GM18873 (cell line): ENCODE data around the gene RASD2.

ENCODE experiments used
- ATAC-seq: cut with Tn5 transposase; IDR thresholded peaks from one replicate; pipeline ENCODE4 v1.9.1; 2021; ENCODE audit warnings: mild to moderate bottlenecking, moderate library complexity, moderate number of reproducible peaks; ENCODE audit not compliant: unreplicated experiment, low FRiP score

RASD2 gene

DNA sequence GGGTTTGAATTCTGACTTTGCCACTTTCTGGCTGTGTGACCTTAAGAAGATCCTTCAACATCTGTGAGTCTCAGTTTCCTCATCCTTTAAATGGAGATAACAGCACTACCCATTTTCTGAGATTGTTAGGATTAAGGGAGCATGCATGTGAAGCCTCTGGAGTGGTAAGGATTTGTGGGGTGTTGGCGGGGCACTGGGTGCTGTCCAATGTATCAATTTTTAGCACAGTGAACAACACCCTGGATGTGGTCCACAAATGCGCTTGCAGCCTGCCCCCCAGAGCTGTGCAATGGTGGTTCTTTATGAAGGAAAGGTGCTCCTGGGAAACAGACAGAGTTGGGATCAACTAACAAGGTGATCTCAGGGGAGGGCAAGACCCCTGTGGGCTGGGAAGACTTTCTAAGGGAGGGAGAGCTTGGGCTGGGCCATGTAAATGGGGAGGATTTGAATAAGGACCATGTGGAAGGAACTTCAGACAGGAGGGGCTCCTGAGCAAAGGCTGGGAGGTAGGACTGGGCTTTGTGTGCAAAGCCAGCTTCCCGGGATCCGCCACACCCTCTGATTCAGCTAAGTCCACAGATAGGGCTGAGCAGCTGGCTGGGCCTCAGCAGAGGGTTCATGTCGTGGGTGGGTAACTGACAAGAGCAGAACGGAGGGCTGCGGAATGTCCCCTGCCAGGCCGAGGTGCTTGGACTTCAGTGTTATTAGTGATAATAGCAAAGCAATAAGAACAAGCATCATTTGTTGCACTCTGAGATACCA, 22.7 kb upstream of the RASD2 start:
- no peak for ATAC-seq

DNA sequence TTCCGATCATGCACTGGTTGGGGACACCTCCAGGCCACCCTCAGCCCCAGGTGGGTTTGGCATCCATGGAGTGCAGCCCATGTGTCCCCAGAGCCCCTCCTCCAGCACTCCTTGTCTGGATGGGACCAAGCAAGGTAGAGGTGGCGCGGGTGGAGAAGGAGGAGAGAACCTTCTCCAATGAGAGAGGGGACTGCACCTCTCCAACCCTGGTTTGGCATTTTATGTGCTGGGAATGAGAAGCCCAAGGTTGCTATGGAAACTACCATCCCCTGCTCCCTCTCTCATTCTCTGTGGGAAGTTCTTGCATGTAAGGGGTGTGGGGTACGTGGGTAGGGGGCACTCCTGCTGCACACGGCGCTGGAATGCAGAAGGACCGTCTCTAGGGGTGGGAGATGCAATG, 21.8 kb upstream of the RASD2 start:
- no peak for ATAC-seq

DNA sequence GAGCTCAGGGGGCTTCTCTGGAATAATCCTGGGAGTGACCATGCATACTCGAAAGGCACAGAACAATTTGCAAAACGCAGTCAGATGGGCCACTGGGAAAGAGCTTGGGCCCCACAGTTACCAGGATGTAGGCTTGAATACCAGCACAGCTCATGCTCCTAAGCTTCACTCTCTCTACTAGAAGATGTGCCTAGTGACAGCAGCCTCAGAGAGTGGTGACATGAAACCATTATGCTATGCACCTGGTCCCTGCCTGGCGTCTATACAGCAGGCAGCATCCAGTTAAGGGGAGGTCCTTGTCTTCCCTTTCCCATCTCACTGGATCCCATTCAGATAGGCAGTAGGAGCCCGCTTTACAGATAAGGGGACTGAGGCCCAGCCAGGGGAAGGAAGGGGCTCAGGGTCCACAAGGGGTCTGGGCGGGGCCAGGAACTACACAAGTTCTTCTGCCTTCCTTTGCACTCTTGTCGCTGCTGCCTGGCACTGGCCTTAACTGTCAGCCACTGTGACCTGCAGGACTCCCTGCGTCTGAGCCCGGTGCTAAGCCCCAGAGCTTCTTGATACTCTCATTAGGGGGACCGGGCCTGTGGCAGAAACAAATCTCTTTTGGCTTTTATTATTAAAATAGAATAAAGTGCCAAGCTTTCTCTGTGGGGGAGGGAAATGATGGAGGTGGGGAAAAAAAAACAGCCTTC, 21.2 kb upstream of the RASD2 start:
- ATAC-seq, result no peak

DNA sequence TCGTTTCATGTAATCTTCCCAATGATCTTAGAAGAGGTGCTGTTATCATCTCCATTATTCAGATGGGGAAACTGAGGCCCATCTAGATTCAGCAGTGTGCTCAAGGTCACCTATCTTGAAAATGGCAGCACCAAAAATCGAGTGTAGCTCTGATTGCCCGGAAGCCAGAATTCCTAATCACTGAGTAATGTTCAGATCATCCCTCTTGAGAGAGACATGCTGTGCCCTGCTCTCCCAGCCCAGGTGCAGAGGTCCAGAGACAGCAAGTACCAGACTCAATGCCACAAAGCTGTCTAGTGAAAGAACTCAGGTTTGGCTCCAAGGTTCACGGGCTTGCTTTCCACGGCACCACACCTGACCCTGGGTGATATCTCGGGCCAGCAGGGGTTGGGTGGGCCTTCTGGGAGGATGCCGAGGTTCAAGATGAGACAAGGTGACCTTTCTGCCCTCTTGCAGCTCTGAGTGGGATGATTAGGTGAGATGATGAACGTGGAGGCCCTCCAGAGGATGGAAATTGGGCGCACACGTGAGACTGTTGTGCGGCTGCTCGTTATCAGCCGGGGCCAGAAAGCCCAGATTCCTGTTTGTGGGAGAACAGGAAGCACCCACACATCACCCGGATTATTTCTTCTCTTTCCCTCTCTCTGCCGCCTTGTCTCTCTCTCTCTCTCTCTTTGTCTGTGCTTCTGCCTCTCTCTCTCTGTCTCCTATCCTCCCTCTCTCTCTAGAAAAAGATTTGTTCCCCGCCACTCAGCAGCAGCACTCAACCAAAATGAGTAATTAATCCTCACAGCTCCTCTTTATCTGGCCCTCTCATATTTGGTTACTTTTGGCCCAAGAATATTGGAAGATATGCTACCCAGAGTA, 19.0 kb upstream of the RASD2 start:
- ATAC-seq, result no peak

DNA sequence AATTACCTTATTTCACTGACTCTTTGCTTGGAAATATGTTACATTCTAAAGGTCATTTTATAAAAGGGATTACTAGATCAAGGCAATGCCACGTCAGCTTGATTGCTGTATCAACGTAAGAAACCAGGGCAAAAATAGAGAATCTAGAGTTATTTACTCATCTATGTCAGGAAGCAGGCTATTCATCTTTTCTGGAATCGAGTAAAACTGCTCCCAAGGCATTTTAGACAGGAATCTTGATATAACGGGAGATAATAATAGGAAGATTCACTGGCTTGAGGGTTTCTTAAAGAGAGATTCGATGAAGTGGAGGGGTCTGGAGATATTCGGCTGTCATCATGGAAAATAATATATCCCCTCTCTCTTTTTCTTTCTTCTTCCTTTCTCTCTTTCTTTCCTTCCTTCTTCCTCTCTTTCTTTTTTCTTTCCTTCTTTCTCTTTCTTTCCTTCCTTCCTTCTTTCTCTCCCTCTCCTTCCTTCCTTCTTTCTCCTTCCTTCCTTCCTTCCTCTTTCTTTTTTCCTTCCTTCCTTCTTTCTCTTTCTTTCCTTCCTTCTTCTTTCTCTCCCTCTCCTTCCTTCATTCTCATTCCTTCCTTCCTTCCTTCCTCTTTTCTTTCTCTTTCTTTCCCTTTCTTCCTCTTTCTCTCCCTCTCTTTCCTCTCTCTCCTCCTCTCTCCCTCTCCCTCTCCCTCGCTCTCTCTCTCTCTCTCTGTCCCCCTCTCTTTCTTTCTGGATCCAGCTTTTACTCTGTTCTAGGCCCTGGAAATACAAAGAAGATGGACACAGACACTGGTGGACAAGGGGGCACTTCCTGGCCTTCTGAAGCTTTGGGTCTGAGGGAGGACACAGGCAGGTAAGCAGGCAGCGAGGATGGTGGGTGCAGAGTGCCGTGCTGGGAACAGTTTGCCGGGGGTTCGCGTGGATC, 18.1 kb upstream of the RASD2 start:
- no peak for ATAC-seq

DNA sequence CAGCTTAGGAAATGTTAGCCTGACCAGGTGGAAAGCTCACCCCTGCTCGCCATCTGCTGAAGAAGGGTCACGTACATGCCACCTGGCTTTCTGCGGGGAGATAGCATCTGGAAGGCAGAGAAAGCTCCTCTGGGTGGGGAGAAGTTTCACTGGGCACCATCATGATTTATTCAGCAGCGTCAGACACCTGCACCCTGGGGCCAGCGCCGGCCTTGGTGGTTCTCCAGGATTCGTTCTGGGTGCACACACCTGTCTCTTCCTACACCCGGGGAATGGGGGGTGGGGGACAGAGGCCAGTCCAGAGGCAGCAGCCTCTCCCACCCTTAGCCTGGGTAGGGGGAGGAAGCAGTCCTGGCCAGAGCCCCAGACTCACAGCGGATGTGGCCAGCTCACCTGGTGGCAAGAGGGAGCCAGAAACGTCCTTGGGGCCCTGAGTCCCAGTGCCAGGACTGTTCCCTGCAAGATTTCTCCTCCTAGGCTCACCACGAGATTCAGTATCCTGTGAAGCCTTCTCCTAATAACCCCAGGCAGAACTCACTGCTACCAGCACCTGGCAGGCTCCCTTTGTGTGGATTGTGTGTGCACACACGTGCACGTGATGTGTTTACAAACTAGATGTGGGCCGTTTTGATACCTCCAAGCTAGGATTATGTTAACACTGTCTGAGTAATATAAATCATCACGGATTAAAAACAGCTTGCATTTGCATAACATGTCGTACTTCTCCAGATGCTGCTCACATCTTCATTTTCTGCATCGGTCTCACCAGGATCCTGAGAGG, 17.3 kb upstream of the RASD2 start:
- no peak for ATAC-seq

DNA sequence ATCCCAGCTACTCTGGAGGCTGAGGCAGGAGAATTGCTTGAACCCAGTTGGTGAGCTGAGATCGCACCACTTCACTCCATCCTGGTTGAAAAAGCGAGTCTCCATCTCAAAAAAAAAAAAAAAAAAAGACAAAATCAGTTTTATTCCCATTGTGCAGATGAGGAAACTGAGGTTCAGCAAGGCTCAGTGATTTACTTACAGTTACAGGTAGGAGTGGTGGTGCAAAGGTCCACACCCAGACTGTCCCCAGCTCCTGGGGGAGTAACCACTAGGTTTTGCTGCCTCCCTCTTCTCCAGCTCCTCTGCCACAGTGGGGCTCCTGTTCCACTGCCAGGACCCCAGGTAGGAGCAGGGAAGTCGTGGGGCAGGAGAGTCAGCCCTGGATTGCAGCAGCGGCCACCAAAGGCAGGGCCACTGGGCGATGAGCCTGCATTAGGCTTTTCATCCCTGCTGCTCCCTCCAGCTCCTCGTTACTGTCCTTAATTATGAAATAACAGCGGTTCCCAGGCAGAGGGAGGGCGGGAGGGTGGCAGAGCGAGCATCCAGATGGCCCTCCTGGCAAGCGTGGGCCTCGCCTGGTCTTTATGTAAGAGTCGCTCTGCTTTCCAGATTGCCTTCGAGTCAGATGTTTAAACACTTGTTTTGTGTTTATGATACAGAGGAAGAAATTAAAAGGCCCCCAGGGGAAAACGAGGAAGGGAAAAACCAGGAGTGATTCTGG, 15.5 kb upstream of the RASD2 start:
- no peak for ATAC-seq

DNA sequence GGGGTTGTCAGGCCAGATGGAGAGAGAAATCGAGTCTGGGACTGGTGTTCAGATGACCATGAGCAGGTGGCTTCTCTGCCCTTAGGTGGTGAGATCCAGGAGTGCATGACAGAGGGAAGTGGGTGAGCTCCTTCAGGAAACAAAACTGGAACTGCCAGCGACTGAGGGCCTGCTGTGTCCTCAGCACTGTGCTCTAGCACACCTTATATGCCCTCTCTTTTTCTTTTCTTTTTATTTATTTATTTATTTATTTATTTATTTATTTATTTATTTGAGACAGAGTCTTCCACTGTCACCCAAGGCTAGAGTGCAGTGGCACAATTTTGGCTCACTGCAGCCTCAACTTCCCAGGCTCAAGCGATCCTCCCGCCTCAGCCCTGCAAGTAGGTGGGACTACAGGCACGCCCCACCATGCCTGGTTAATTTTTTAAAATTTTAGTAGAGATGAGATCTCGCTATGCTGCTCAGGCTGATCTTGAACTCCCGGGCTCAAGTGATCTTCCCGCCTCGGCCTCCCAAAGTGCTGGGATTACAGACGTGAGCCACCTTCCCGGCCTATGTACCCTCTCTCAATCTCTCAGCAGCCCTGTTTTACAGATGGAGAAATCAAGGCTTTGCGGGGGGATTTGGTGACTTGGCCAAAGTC, 14.8 kb upstream of the RASD2 start:
- ATAC-seq, result no peak

DNA sequence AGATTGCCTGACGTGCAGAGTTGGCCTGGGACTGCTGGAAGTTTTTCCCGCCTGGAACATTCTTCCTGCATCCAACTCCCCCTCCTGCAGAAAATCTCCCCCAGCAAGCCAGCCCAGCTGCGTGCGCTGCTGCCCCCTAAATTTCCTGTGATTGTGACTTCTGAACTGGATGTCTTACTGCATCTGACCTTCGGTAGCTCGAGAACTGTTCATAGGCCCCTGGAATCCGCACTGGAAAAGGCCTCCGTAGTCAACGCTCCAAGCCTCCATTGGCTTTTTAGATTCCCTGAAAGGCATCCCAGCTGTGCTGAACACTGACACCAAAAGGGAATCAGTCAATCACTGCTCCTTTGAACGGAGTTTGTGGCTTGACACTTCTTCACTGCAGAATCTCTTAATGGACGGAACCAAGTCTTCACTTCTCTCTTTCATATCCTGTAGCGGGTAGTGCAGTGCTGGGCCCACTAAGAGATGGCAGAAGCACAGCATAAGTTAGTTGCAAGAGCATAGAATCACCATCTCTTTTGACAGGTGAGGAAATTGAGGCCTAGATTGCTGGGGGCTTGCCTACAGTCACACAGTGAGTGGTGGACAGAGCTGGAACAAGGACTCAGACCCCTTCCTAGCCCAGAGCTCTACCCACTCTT, 14.2 kb upstream of the RASD2 start:
- ATAC-seq, result no peak

DNA sequence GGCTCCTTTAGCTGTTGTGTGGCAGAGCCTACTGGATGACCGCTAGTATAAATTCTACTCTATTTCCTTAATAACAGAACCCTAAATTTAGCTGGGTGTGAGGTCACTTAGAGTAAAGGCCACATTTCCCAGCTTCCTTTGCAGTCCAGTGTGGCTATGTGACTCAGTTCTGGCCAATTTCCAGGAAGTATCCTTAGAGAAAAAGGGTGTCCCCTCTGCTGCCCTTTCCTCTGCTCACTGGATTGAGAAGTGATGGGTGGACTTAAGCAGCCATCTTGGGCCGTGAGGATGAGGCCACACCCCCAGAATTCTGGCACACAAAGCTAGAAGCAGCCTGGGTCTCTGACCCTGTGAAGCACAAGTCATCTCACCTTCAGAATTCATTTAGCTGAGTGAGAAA, 11.7 kb upstream of the RASD2 start:
- no peak for ATAC-seq

DNA sequence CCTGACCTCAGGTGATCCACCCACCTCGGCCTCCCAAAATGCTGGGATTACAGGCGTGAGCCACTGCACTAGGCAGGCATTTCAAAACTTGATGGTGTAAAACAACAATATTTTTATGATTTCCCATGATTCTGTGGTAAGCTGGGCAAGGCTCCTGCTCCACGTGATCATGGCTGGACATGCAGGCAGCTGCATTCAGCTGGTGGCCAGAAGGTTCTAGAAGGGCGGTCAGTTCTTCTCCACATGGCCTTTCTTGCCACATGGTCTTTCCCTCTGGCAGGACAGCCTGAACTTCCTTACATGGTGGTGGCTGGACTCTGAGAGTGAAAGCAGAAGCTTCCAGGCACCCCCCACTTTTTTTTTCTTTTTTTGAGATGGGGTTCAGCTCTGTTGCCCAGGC, 9.9 kb upstream of the RASD2 start:
- no peak for ATAC-seq

DNA sequence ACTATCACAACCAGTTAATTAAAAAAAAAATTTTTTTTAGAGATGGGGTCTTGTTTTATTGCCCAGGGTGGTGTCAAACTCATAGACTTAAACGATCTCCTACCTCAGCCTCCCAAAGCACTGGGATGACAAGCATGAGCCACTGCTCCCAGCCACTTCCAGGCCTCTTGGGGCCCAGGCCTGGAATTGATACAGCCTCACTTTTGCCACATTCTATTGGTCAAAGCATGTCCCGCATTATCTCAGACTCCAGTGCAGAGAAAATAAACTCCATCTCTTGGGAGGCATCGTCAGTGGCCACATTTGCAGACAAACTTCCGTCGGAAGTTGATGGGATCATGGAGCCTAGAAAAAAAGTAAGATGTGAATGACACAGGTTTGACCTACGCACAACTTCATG, 9.4 kb upstream of the RASD2 start:
- ATAC-seq, result no peak

DNA sequence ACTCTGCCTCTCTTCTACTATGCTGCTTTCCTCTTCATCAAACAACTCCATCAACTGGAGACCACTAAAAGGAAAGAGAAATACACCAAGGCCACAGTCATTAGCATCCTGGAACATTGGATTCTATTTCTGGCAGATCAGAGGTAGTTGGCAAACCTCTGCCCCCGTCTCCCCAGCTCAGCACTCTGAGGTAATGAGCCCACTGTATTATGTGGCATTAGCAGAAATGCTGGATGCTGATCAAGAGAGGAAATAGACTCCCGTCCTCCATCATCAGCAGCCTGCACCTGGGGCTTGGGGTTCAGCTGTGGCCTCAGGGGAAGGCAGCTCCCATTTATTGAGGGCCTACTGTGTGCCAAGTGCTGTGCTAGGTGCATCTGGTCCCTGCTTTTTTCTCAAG, 9.0 kb upstream of the RASD2 start:
- no peak for ATAC-seq

DNA sequence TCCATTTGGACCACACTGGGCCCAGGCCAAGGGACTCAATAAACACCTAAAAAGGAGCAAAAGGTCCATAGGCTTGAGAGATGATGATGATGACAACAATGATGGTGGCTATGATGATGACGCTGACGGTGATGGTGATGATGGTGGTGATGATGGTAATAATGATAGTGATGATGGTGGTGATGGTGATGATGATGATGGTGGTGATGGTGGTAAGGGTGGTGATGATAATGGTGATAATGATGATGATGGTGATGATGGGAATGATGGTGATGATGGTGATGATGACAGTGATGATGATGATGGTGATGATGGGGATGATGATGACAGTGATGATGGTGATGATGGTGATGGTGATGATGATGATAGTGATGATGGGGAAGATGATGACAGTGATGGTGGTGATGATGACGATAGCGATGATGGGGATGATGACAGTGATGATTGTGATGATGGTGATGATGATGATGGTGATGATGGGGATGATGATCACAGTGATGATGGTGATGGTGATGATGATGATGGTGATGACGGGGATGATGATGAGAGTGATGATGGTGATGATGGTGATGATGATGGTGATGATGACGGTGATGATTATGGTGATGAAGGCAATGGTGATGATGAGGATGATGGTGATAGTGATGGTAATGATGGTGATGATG, 7.1 kb upstream of the RASD2 start:
- no peak for ATAC-seq

DNA sequence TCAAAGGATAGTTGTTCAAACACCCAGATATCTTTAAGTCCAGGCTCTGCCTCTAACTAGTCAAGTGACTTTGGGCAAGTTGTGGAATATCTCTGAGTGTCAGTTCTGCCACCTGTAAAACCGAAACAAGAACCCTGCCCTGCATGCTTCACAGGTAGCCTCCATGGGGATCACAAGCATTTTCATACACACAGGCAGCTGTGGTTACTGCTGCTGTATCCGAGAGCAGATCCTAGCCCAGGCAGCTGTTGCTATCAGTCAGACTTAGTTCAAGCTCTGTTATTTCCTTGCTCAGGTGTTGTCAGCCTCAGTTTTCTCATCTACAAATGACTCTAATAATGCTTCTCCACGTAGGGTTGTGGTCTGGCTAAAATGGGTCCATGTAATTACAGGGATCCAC, 6.5 kb upstream of the RASD2 start:
- no peak for ATAC-seq

DNA sequence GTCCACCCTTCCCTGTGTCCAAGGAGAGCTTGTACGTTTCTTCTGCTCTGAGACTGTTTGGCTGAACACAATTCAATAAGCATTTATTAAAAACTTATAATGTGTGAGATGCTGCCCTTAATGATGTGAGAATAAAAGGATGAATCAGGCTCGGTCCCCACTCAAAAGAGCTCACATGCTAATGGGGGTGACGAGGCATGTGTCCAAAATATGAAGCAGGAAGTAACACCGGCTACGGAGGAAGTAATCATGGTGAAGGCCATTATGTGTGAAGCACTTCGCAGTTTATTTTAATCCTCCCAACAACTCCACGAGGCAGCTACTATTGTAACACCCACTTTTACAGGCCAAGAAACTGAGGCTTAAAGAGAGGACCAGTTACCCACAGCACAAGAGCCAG, 3.4 kb upstream of the RASD2 start:
- ATAC-seq, result no peak

DNA sequence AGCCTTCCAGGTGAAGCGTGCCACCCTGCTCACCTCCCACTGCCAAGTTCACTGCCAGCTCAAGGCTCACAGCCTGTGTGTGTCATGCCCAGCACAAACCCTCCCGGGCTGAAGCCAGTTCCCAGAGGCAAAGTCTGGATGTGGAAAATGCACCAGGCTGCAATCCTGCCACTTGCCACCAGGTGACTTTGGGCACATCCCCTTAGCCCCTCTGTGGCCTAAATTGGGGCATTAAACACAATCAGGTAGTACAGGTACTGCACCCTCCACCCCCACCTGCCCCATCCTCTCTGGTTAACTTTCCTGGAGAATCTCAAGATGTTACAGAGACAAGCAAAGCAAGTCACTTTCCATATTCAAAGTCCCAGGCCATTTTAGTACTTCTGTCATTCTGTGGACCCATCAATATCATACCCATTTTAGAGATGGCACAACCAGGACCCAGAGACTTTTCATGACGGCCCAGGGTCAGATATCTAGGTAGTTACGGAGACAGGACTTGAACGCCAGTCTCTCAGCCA, 1.8 kb upstream of the RASD2 start:
- no peak for ATAC-seq
